Measurements from ENCODE around the gene TRIM73. TPM values are rescaled to one million over a fixed set of nuclear protein-coding genes. Genes with fewer than 3 reads are reported as not detected.
"Not testable (repeated sequence)": the region's sequence is repeated elsewhere in the genome, so short reads cannot be mapped to it uniquely, and the experiment has no call there.

TRIM73 gene
- total RNA-seq, 1 donor from 2014 or later = 1.2 TPM

DNA sequence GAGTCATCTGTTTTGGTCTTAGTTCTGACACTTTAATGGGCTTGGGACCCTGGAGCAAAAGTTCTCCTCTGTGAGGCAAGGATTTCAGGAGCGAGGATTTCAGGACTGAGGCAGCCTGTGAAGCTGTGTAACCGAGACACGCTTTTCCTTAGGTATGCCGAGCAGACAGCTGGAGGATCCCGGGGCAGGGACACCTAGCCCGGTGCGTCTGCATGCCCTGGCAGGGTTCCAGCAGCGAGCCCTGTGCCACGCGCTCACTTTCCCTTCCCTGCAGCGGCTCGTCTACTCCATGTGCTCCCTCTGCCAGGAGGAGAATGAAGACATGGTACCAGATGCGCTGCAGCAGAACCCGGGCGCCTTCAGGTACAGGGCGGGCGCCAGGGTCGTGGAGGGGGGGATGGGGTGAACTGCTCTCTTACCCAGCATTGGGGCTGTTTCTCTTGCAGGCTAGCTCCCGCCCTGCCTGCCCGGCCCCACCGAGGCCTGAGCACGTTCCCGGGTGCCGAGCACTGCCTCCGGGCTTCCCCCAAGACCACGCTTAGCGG, 20.5 kb downstream of the TRIM73 start:
- DNase-seq (ENCODE audit: low read depth in 2 of 2) = not testable (repeated sequence)

- not testable (repeated sequence) for DNase-seq (ENCODE audit: low read depth in 2 of 2)
Observed at GRCh38 chr7:75416787-75417186, 21.4 kb downstream of the TRIM73 start.

DNA sequence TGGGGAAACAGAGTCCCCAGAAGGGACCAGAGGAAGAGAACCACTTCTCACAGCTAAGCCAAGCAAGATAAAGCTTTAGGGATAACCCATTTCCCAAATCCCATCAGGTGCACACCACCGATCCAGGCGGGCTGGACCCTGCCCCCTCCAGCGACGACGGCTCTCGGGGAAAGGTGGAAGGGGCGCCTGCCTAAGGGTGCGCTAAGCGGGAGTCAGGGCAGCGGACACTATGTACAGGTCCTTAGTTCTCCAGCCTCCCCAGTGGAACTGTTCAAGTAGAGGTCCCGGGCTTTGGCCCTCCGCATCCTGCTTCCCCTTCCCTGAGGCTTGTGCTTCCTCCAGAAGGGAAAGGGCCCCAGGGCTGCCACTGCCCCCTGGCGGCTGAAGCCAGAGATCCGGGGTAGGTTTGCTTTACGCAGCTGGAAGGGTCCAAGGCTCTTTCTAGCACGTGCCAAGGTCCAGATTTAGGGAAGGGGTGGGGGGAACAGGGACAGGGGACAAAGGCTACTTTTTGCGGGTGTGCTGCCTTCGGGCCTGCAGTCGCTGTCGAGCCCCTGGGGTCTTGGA, 22.9 kb downstream of the TRIM73 start:
- DNase-seq (ENCODE audit: low read depth in 2 of 2) = not testable (repeated sequence)

GRCh38 chr7:75419210-75419609, 23.8 kb downstream of the TRIM73 start:
- DNase-seq (ENCODE audit: low read depth in 2 of 2) = not testable (repeated sequence)

DNA sequence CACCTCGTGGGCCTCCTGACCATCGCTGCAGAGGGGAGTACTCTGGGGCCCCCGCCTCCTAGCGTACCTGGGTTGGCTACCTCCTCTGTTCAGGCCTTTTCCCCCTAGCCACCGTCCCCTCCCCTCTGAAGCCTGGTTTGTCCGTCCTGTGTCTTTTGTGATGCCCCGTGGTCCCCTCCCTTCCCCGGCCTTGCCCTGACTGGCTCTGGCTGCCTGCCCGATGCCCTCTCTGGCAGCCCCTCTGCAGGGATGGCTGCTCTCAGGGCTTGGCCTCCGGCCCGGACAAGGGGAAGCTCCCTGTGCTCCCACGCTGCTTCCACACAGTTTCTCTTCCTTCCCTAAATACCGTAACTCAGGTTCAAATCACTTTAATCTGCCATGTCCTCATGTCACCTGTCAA, 24.3 kb downstream of the TRIM73 start:
- DNase-seq (ENCODE audit: low read depth in 2 of 2) = peak in 1 of 2 donors; percentile 37

DNA sequence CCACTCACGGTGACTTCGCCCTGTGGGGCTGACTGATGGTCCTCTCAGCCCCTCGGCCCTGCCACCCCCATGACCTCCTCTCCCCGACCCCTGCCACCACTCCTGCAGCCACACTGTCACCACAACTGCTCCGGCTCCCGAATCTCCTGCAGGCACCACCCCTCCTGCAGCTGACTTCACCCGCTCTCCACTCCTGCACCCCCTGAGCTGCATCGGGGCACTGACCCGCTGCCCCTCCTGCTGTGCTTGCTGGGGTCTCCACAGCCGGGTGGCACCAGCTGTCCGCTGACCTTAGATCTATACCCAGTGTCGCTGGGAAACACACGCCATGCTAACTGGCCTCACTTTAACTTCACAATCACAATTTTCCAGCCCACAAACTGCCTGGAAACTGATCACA, 24.7 kb downstream of the TRIM73 start:
- DNase-seq (ENCODE audit: low read depth in 2 of 2) = not testable (repeated sequence)

GRCh38 chr7:75421798-75422710, 26.6 kb downstream of the TRIM73 start:
- DNase-seq (ENCODE audit: low read depth in 2 of 2) = not testable (repeated sequence)

DNA sequence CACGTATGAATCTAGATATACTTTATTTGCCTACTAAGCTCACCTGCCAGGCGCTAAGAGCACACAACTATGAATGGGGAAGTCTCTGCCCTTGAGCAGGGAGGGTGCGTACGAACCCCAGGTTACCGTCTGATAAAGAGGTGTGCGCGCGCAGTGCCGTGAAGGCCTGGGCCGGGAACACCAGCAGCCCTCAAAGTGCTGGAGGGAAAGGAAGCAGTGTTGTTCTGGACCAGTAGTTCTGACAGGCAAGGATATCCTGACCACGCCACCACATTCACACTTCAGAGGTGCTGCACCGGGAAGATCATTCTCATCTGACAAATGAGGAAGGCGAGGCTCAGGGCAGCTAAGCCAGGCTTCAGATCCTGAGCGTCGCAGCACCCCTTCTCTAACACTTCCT, 28.1 kb downstream of the TRIM73 start:
- DNase-seq (ENCODE audit: low read depth in 2 of 2) = not testable (repeated sequence)

- DNase-seq (ENCODE audit: low read depth in 2 of 2) = not testable (repeated sequence)
Observed at GRCh38 chr7:75439000-75439399, 43.6 kb downstream of the TRIM73 start.

GRCh38 chr7:75442101-75442464, 46.7 kb downstream of the TRIM73 start:
- DNase-seq (ENCODE audit: low read depth in 2 of 2) = not testable (repeated sequence)

GRCh38 chr7:75442465-75443111, 47.2 kb downstream of the TRIM73 start:
- peak; percentile 30 to 34 for DNase-seq (ENCODE audit: low read depth in 2 of 2)

DNA sequence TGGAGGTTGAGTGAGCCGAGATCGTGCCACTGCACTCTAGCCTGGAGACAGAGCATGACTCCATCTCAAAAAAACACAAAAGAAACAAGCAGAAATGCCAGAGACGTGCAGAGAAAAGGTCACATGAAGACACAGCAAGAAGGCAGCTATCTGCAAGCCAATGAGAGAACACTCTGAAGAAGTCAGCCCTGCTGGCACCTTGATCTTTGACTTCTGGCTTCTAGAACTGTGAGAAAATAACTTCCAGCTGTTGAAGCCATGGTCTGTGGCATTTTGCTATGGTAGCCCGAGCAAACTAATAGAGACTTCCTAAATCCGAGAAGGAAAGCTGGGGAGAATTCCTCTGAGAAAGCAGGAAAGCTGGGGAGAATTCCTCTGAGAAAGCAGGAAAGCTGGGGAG, 54.5 kb downstream of the TRIM73 start:
- not testable (repeated sequence) for DNase-seq (ENCODE audit: low read depth in 2 of 2)

- DNase-seq (ENCODE audit: low read depth in 2 of 2) = not testable (repeated sequence)
Observed at GRCh38 chr7:75452494-75452955, 57.1 kb downstream of the TRIM73 start.

Other genes with a start within 250 kb of the TRIM73 start
- 3.9 and 6.2 TPM in 2 replicates for gene POM121C, start 90.7 kb downstream of the TRIM73 start, total RNA-seq
- not detected in 2 replicates for gene SPDYE5, start 96.7 kb downstream of the TRIM73 start, total RNA-seq